H1 (cell line): ENCODE measurements around the gene OR51B6. TPM values are rescaled to one million over a fixed set of nuclear protein-coding genes. Genes with fewer than 3 reads are reported as not detected.

Experiments
- CTCF ChIA-PET: fragments of 300-600 bp; sonication (Branson Sonifier 250); formaldehyde crosslinking; loops from one replicate; lab custom pipeline; 2021; ENCODE audit not compliant: partially characterized antibody; lab: Charles Lee
- POLR2A ChIA-PET: fragments of 300-600 bp; sonication (Branson Sonifier 250); formaldehyde crosslinking; loops from one replicate; lab custom pipeline; 2021; ENCODE audit warnings: inconsistent platforms; ENCODE audit not compliant: partially characterized antibody; lab: Charles Lee
- DNase-seq, 2 experiments: peaks; one replicate each; pipeline versions ENCODE4 v3.0.0 to v3.0.0-alpha.2; 2010 to 2022; ENCODE audit warnings: low spot score in 2 of 2, low read depth in 1 of 2, mixed read lengths in 1 of 2
- FAIRE-seq: peaks from 2 replicates; lab custom pipeline; 2011; peaks lifted over from hg19 to GRCh38; lab: Jason Lieb, UNC
- H2AFZ ChIP-seq: 2 replicates; pipeline ENCODE4 v1.8.1; 2012; ENCODE audit warnings: low read length, inconsistent platforms
- H2AK5ac ChIP-seq: 2 replicates; pipeline ENCODE4 v1.6.1; 2013; ENCODE audit warnings: low read depth, low read length
- H2BK120ac ChIP-seq: replicated peaks from 2 replicates; pipeline ENCODE3; 2013; ENCODE audit warnings: low read depth, low read length, inconsistent platforms
- H2BK12ac ChIP-seq: 2 replicates; pipeline ENCODE4 v1.6.1; 2013; ENCODE audit warnings: low read depth, low read length
- H2BK15ac ChIP-seq: 2 replicates; pipeline ENCODE4 v1.6.1; 2013; ENCODE audit warnings: low read length
- H2BK20ac ChIP-seq: 2 replicates; pipeline ENCODE4 v1.6.1; 2013; ENCODE audit warnings: low read length
- H2BK5ac ChIP-seq: 2 replicates; pipeline ENCODE4 v1.6.1; 2013; ENCODE audit warnings: low read depth, low read length
- H3K14ac ChIP-seq: 2 replicates; pipeline ENCODE4 v1.6.1; 2013; ENCODE audit warnings: inconsistent platforms; ENCODE audit not compliant: insufficient read length
- H3K18ac ChIP-seq: 2 replicates; pipeline ENCODE4 v1.6.1; 2013; ENCODE audit warnings: low read length; ENCODE audit errors: extremely low read depth
- H3K23ac ChIP-seq: 2 replicates; pipeline ENCODE4 v1.6.1; 2013; ENCODE audit warnings: inconsistent platforms; ENCODE audit not compliant: insufficient read length
- H3K23me2 ChIP-seq: 2 replicates; pipeline ENCODE4 v1.6.1; 2013; ENCODE audit warnings: low read depth, low read length
- H3K27ac ChIP-seq: 2 replicates; pipeline ENCODE4 v1.6.1; 2011; ENCODE audit warnings: low read depth, low read length, inconsistent platforms
- H3K27me3 ChIP-seq, 4 experiments: replicated peaks in 1 of 4; 1 replicate in 1 of 4; 2 replicates in 3 of 4; pipeline versions ENCODE4 v1.6.1 to v1.8.1; 2011 to 2013; ENCODE audit warnings: low read length in 3 of 4, mild to moderate bottlenecking in 3 of 4, inconsistent platforms in 2 of 4, mixed read lengths in 2 of 4, moderate library complexity in 1 of 4; ENCODE audit not compliant: control insufficient read depth in 3 of 4, insufficient read depth in 3 of 4; ENCODE audit errors: extremely low read depth in 1 of 4
- H3K36me3 ChIP-seq, 4 experiments: 2 replicates each; pipeline versions ENCODE4 v1.6.1 to v1.8.1; 2011 to 2013; ENCODE audit warnings: mild to moderate bottlenecking in 4 of 4, low read length in 3 of 4, moderate library complexity in 2 of 4, control low read depth in 1 of 4, inconsistent platforms in 1 of 4; ENCODE audit not compliant: insufficient read depth in 4 of 4, control insufficient read depth in 2 of 4
- H3K4ac ChIP-seq: replicated peaks from 2 replicates; pipeline ENCODE3; 2013; ENCODE audit warnings: low read length, low read depth, mixed read lengths, inconsistent platforms; ENCODE audit not compliant: insufficient read length
- H3K4me1 ChIP-seq, 4 experiments: replicated peaks in 1 of 4; 1 replicate in 1 of 4; 2 replicates in 3 of 4; pipeline versions ENCODE4 v1.6.1 to v1.8.1; 2011 to 2013; ENCODE audit warnings: low read length in 3 of 4, inconsistent platforms in 2 of 4, mixed read lengths in 1 of 4; ENCODE audit not compliant: insufficient read depth in 4 of 4, control insufficient read depth in 3 of 4
- H3K4me2 ChIP-seq, 2 experiments: 2 replicates each; pipeline versions ENCODE4 v1.6.1 to v1.8.1; 2011 to 2013; ENCODE audit warnings: low read depth in 2 of 2, low read length in 2 of 2, control low read depth in 1 of 2, inconsistent platforms in 1 of 2, mild to moderate bottlenecking in 1 of 2; ENCODE audit not compliant: insufficient read depth in 1 of 2
- H3K4me3 ChIP-seq, 4 experiments: fragments of 200-600, 300-600 bp in 1 of 4; sonication (generic), shearing (Covaris generic), sonication (Bioruptor Twin) in 1 of 4; 2 replicates each; pipeline versions ENCODE4 v1.5.1 to v1.8.1; 2011 to 2016; ENCODE audit warnings: low read length in 4 of 4, low read depth in 3 of 4, control low read depth in 2 of 4, inconsistent platforms in 2 of 4, mild to moderate bottlenecking in 2 of 4, mixed read lengths in 1 of 4, moderate library complexity in 1 of 4; ENCODE audit not compliant: insufficient read depth in 2 of 4; ENCODE audit errors: extremely low read depth in 1 of 4
- H3K56ac ChIP-seq: replicated peaks from 2 replicates; pipeline ENCODE3; 2013; ENCODE audit warnings: low read depth, mild to moderate bottlenecking, mixed read lengths, low read length, inconsistent platforms; ENCODE audit not compliant: insufficient read length
- H3K79me1 ChIP-seq: 2 replicates; pipeline ENCODE4 v1.6.1; 2013; ENCODE audit warnings: low read depth, low read length, control low read depth
- H3K79me2 ChIP-seq, 2 experiments: 2 replicates each; pipeline versions ENCODE4 v1.6.1 to v1.8.1; 2012 to 2013; ENCODE audit warnings: low read length in 2 of 2, mild to moderate bottlenecking in 2 of 2, inconsistent platforms in 1 of 2; ENCODE audit not compliant: insufficient read depth in 2 of 2, control insufficient read depth in 1 of 2
- H3K9ac ChIP-seq, 4 experiments: replicated peaks in 1 of 4; 1 replicate in 1 of 4; 2 replicates in 3 of 4; pipeline versions ENCODE4 v1.6.1 to v1.8.1; 2011 to 2013; ENCODE audit warnings: low read depth in 3 of 4, low read length in 3 of 4, control low read depth in 2 of 4, mild to moderate bottlenecking in 2 of 4, moderate library complexity in 2 of 4, inconsistent platforms in 1 of 4; ENCODE audit errors: extremely low read depth in 1 of 4
- H3K9me3 ChIP-seq, 2 experiments: 2 replicates each; pipeline versions ENCODE4 v1.6.1 to v1.8.1; 2012 to 2013; ENCODE audit warnings: mild to moderate bottlenecking in 2 of 2, moderate library complexity in 2 of 2, control low read depth in 1 of 2, inconsistent platforms in 1 of 2, low read depth in 1 of 2, low read length in 1 of 2, mixed read lengths in 1 of 2; ENCODE audit not compliant: insufficient read depth in 2 of 2
- H4K20me1 ChIP-seq, 2 experiments: replicated peaks in 1 of 2; 2 replicates each; pipeline versions ENCODE3 to v1.8.1; 2011 to 2013; ENCODE audit warnings: inconsistent platforms in 2 of 2, low read length in 2 of 2, mild to moderate bottlenecking in 1 of 2; ENCODE audit not compliant: insufficient read depth in 2 of 2, control insufficient read depth in 1 of 2
- H4K5ac ChIP-seq: 2 replicates; pipeline ENCODE4 v1.6.1; 2013; ENCODE audit warnings: low read length, low read depth, mixed read lengths, inconsistent platforms; ENCODE audit not compliant: insufficient read length
- H4K8ac ChIP-seq: 2 replicates; pipeline ENCODE4 v1.8.0; 2013; ENCODE audit warnings: mild to moderate bottlenecking, moderate library complexity, low read length, inconsistent platforms; ENCODE audit not compliant: insufficient read depth; ENCODE audit errors: extremely low read depth
- H4K91ac ChIP-seq: replicated peaks from 2 replicates; pipeline ENCODE3; 2013; ENCODE audit warnings: low read length, mixed read lengths, inconsistent platforms; ENCODE audit not compliant: insufficient read length
- POLR2AphosphoS5 ChIP-seq: IDR thresholded peaks from 2 replicates; pipeline ENCODE4 v1.6.1; 2011; ENCODE audit warnings: low read depth, low read length
- WGBS, 2 experiments: shearing (Covaris generic) in 1 of 2; methylation state at CpG; one replicate each; pipeline versions ENCODE4 v1.1.6 to v1.1.7; 2013 to 2015; ENCODE audit warnings: low lambda C conversion rate in 2 of 2, mixed read lengths in 2 of 2, inconsistent platforms in 1 of 2, low coverage in 1 of 2, missing lambda C conversion rate in 1 of 2; ENCODE audit not compliant: insufficient replicate concordance in 2 of 2, insufficient coverage in 1 of 2, insufficient read length in 1 of 2; ENCODE audit errors: extremely low coverage in 1 of 2, missing lambda C conversion rate in 1 of 2; 5-methylcytosine and 5-hydroxymethylcytosine counted together
- polyA plus RNA-seq, 7 experiments: library from polyadenylated mRNA; depleted of rRNA in 3 of 7; stranded (reverse) in 5 of 7; unstranded in 2 of 7; fragments of >200 nt in 5 of 7; fragments of 200-250 nt in 2 of 7; gene quantifications; 1 replicate in 5 of 7; 2 replicates in 1 of 7; 4 replicates in 1 of 7; pipeline versions ENCODE4 v1.2.1 to v1.2.3, GENCODE V29; 2011 to 2013; ENCODE audit warnings: missing spikeins in 2 of 7, mixed read lengths in 2 of 7
- total RNA-seq: library from RNA; stranded (reverse); fragmentation: NEBNext Ultra II Directional; extraction: Animal tissue kit (Norgen Biotek cat#: 25700); gene quantifications from 2 replicates; pipeline ENCODE4 v1.2.1, GENCODE V29; 2021
- TF ChIP-seq, protein P1 (sequence below): IDR thresholded peaks from 2 replicates; pipeline ENCODE4 v1.6.1; 2012; ENCODE audit warnings: inconsistent platforms

OR51B6 gene
- total and polyA plus RNA-seq, 2 of the 8 experiments (the other 6 are each of a cell fraction or from before 2014, with no cell fraction given) = not detected

DNA sequence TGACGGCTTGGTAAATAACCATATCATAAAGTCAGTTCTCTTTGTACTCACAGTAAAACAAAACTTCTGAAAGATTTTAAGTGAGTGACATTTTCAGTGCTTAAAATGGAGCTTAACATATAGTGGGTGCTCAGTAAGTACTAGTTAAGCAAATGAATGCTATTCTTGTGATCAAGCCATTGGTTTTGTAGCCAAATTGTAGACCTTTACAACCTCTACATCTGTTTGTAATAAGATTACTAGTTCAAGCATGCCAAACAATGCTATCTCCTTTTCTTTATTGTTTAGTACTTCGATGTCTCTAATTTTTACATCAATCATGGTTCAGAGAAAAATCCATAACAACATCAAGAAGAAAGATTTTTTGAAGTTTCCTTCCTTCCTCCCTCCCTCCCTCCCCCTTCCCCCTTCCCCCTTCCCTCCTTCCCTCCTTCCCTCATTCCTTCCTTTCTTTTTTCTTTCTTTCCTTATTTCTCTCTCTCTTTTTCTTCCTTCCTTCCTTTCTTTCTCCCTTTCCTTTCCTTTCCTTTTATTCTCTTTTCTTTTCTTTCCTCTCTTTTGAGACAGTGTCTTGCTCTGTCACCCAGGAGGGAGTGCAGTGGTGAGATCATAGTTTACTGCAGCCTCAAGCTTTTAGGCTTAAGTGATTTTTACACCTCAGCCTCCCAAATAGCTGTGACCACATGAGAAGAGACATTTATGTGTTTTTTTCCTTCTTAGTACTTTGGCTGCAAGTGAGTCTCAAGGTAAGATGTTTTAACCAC is 43.9 kb upstream of the OR51B6 start:
- Histone ChIP-seq H3K4ac (no peak overlapping the region), H4K91ac (no peak overlapping the region), H2BK15ac (no peak overlapping the region), H3K4me2 (no peak overlapping the region), H3K9me3 (no peaks in the 10 kb centered on the region), H4K8ac (no peak overlapping the region), H3K23me2 (no peaks in the 10 kb centered on the region), H3K27ac (no peak overlapping the region), H2BK20ac (no peak overlapping the region), H3K56ac (no peak overlapping the region), H3K9ac (no peak overlapping the region), H3K36me3 (no peaks in the 10 kb centered on the region), H4K20me1 (no peaks in the 10 kb centered on the region), H3K79me2 (no peaks in the 10 kb centered on the region), H3K4me1 (no peaks in the 10 kb centered on the region), H3K4me3 (no peak overlapping the region), H3K79me1 (no peaks in the 10 kb centered on the region), H3K23ac (no peak overlapping the region), H3K27me3 (no peaks in the 10 kb centered on the region), H4K5ac (no peak overlapping the region), H2BK12ac (no peak overlapping the region), H3K18ac (no peak overlapping the region), H2AFZ (no peak overlapping the region), H2AK5ac (no peak overlapping the region), H2BK120ac (no peak overlapping the region), H2BK5ac (no peak overlapping the region), H3K14ac (no peak overlapping the region)
- TF ChIP-seq, protein P1, sequence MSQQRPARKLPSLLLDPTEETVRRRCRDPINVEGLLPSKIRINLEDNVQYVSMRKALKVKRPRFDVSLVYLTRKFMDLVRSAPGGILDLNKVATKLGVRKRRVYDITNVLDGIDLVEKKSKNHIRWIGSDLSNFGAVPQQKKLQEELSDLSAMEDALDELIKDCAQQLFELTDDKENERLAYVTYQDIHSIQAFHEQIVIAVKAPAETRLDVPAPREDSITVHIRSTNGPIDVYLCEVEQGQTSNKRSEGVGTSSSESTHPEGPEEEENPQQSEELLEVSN = no peak
- no peak for TF ChIP-seq POLR2AphosphoS5
- no peak for DNase-seq
- WGBS, 2 experiments = 78% methylated on average over 2 of the region's 2 CpGs; no CpG with 5 or more reads in 1 of the 2 experiments
- FAIRE-seq = no peak
- ChIA-PET POLR2A (no interaction called here), CTCF (no interaction called here)
